GM18870 (cell line): ENCODE measurements around the gene VTA1.
"Not testable (repeated sequence)": the region's sequence is repeated elsewhere in the genome, so short reads cannot be mapped to it uniquely, and the experiment has no call there.

ENCODE experiments used
- ATAC-seq: cut with Tn5 transposase; IDR thresholded peaks from one replicate; pipeline ENCODE4 v1.9.1; 2021; ENCODE audit warnings: moderate library complexity; ENCODE audit not compliant: unreplicated experiment

VTA1 gene

DNA sequence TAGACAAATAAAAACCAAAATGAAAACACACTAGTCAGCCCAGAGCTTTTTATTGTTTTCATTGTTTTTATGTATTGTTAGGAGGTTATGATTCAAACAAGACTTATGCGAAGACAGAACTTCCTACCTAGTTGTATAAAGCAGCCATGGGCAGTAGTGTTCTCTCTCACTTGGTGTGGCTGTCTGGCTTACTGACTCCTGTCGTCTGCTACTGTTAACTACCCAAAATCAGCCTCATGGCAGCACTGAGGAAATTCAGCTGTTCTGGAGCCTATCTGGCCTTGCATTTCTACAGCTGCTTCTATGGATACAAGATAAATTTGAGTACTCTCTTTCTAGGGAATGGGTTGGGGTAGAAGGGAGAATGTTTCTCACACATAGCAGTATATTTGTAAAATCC, 20.4 kb downstream of the VTA1 start:
- ATAC-seq = no peak

DNA sequence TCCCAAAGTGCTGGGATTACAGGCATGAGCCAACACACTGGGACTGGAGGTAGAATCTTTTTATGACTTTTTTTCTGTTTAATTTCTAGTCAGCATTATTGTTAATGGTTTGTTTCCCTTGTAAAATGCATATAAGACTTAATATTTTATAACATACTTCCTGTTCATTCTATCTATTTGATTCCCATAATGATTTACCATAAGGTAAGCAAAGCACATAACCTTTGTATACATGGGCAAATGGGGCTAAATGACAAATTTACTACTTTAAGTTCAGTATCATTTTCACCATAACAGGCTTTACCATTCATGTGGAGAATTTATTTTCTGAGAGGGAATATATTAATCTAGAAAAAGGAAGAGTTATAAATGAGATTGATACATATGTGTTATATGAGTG, 24.3 kb downstream of the VTA1 start:
- ATAC-seq = no peak

DNA sequence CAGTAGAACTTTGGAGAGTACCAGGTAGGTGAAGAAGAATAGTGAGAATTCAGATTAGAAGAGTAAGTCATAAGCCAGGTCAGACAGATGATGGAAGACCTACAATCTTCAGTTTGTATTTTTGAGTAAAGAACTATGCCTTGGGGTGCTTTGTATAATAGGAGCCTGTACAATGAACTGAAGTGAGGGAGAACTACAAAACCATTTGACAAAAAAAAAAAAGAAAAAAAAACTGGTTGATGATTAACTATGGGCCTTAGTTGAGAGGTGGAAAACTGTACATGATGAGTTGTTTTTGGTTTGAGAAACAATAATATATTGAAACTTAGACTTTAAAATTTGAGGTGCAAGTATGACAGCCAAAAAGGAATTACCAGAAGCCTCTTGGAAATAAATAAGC, 25.7 kb downstream of the VTA1 start:
- no peak for ATAC-seq

DNA sequence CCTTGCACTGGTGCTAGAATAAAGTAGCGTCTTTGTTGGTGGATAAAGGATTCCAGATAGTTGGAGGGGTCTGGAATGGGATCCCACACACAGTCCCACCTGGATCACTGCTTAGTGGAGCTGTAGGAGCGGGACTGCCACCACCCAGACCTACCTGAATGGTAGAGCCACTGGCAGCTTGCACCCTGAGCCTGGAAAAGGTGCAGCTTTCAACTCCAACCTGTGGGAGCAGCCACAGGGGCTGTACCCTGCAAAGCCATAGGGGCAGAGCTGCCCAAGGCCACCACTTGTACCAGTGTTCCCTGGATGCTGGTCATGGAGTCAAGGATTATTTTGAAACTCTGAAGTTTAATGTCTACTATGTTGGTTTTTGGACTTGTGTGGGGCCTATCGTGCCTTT, 26.9 kb downstream of the VTA1 start:
- ATAC-seq = no peak

DNA sequence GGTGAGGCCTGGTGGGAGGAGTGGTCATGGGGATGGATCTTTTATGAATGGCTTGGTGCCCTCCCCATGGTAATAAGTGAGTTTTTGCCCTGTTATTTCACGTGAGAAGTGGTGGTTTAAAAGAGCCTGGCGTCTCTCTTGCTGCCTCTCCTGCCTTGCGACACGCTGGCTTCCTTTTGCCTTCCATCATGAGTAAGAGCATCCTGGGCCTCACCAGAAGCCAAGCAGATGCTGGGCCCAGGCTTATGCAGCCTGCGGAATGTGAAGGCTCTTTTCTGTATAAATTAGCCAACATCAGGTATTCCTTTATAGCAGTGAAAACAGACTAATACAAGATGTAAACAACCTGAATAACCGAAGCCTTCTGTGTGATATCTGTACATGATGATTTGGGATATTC, 27.6 kb downstream of the VTA1 start:
- no peak for ATAC-seq

DNA sequence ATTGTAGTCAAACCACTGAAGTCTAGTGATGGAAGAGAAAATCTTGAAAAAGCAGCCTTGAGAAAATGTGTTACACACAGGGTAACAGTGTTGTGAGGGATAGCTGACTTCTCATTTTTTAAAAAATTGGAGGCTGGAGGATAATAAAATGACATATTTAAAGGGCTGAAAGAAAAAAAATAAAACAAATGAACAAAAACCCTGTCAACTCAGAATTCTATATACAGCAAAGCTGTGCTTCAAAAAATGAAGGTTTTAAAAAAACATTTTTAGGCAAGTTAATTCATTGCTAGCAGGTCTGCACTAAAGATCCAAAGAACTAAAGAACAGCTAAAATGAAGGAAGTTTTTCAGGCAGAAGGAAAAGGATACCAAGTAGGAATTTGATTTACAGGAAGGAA, 31.1 kb downstream of the VTA1 start:
- ATAC-seq = no peak

DNA sequence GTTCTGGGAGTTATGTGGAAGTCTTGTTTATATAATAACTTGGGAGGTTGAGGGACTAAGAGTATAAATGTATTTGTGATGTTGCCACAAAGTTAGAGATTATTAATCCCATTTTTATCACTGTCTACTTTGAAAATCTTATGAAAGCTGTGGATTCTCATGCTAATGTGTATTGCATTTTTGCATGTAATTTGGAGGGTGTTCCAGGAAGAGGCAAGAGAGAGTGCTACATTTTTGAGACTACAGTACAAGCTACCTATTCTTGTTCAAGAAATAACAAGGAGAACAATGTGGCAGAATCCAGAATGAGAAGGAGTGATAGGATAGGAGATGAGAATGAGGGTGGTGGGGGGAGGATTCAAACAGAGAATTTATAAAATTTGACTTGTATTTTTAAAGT, 34.9 kb downstream of the VTA1 start:
- no peak for ATAC-seq

DNA sequence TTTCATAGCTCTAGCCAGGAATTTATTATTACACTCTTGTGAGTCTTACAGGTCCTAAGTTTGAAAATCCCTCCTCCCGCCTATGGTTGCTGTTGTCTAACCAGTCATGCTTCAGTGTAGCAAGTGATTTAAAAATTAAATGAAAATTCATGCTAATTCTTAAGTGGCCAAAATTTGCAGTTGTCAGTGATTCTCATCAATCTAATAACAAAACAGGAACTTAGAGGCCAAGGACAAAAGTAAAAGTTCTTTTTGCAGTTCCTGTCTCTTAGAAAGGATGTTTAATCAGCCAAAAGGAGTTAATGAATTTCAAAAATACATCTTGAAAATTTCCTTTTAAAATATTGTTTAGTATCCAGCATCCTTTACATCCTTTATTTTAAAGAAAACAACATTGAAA, 36.3 kb downstream of the VTA1 start:
- ATAC-seq = no peak

DNA sequence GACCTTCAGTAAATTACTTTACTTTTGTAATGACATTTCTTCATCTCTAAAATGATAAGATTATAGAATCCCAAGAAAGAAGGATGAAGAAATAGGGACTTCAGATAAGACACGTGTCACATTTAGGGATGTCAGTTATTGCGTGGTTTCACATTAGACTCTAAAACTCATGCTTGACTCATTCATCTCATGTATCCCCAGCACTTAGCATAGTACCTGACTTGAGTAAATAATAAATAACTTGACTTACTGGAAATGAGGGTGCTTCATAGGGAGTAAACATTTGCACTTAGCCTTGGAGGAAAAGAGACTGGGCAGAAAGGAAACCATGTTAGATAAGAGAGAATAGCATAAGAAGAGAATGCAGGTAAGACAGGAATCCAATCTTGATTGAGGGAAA, 37.2 kb downstream of the VTA1 start:
- ATAC-seq = no peak

DNA sequence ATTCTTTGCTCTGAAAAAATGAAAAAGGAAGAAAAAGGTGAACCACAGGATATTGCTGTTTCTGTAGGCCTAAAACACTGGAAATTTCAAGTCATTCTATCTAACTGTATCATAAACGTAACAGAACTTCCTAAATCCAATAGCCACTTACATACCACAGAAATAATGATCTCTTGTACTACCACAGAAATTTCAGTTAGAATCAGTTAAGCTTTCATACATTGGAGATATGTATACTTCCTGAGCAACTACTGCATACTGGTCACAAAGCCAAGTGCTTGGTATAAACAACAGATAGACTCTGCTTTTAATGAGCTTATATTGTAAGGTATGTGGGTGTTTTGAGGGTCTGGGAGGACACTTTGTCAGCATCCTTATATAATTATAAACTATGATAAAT, 38.6 kb downstream of the VTA1 start:
- ATAC-seq = no peak

DNA sequence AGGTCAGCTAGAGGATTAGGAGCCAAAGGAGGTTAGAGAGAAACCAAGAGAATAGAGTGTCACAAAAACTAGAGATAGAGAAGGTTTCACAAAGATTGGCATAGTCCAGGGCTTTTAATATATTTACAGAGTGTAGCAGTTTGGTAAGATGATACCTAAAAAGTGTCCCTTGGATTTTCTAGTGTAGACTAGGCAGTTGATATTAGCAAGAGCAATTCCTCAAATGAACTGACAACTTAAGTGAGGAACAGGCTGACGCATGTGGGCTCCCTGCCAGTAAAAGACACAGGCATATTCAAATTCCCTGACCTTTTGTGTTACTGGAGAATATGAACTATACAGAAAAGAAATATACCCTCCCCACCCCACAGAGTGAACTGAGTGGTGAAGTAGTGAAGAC, 40.1 kb downstream of the VTA1 start:
- no peak for ATAC-seq

DNA sequence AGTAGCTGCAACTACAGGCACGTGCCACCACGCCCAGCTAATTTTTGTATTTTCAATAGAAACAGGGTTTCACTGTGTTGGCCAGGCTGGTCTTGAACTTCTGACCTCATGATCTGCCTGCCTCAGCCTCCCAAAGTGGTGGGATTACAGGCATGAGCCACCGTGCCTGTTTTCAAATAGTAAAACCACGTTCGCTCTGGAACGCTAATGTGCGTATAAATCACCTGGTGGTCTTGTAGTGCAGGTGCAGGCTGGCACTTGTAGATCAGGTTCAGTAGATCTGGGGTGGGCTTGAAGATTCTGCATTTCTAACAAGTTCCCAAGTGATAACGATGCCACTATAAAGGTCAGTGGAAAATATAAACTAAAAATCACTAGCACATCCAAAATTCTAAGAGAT, 41.3 kb downstream of the VTA1 start:
- not testable (repeated sequence) for ATAC-seq

DNA sequence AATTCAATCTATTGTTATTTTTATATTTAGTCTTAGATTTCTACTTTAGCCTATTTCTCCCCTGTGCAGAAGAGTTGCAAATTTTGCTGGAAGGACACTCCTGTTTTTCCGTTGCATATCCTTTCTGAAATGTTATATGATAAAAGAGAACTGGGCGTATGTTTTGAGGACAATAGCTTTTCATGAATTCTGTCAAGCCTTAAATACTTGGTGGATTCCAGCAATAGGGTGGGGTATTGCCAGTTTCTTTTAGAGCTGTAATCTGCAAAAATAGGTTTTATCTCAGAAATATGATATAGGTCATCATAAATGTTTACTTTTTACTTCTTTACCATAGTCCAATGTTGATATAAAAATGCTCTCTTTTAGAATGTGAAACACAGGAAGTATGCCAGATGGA, 42.0 kb downstream of the VTA1 start:
- no peak for ATAC-seq

DNA sequence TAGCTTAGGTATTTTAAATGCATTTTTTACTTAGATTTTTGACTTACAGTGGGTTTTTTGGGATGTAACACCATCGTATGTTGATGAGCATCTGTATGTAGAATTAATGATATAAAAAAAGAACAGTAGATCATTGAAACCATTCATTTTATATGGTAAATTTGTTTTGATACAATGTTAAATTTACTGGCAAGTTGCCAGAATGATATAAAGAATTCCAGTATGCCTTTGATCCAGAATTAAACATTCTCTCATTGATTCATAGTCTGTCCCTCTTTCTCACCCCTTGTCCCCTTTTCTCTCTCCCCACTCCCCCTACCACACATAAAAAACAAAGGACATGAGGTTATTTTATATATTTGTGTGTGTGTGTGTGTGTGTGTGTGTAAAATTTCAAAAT, 45.3 kb downstream of the VTA1 start:
- no peak for ATAC-seq

DNA sequence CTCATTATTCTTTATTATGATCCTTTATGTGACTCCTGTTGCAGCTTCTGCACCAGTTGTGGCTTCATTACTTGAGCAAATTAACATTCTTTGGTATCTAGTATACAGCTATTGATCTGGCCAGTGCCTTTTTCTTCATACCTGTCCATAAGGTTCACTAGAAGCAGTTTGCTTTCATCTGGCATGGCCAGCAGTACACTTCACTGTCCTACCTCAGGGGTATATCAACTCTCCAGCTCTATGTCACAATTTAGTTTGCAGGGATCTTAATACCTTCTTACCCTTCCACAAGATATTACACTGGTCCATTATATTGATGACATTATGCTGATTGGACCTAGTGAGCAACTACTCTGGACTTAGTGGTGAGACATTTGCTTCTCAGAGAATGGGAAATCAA, 46.6 kb downstream of the VTA1 start:
- no peak for ATAC-seq

DNA sequence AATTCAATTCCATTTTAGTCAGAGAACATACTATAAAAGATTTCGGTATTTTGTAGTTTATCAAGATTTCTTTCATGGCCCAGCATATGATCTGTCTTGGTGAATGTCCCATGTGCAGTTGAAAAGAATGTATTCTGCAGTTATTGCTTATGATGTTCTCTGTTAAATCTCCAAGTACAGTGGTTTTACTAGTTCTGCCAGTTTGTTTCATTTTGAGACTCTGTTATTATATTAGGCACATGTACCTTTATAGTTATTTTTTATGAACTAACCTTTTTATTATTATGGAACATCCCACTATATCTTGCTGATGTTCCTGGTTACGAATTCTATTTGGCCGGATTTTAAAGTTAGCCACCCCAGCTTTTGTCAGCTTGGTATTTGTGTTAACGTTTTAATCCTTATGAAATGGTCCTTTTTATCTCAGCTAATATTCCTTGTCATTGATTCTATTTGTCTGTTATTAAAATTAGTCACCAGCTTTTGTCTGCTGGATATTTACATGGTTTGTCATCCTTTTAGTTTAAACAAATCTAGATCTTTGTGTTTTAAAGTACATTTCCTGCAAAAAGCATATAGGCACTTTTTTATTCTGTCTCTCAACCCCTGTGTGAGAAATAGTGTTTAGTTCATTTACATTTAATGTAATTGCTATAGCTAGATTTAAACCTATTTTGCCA, 48.9 kb downstream of the VTA1 start:
- ATAC-seq = no peak

DNA sequence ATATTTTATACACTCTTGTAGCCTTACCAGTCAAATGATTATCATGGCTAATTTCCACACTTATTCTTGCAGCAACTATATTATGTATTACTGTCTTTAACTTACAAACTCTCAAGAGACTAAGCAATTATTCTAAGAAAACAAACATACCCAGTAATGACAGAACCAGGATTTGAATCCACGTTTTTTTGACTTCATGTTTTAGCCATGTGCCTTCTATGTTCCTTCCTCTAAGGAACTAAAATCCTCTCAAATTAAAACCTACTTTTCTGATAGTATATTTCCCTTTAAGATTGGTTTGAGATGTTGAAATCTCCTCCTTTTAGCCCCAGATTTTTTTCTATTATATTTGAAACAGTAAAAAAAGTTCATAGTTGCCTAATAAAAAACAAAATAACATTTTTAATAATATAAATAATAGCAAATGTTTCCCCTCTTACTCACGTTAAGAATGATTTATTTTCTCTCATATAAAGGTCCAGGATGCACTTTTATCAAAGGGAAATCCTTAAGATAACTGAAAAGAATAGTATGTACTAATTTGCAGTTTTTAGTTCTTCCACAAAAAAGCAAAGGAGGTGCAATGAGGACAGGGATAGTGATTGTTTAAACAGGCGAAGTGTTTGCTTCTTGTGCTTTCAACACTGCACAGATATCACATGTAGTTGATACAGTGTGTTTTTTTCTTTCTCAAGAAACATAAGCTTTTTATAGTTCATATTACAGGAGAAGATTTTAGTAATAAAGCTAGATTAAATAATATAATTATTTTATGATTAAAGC, 54.0 kb downstream of the VTA1 start:
- no peak for ATAC-seq

DNA sequence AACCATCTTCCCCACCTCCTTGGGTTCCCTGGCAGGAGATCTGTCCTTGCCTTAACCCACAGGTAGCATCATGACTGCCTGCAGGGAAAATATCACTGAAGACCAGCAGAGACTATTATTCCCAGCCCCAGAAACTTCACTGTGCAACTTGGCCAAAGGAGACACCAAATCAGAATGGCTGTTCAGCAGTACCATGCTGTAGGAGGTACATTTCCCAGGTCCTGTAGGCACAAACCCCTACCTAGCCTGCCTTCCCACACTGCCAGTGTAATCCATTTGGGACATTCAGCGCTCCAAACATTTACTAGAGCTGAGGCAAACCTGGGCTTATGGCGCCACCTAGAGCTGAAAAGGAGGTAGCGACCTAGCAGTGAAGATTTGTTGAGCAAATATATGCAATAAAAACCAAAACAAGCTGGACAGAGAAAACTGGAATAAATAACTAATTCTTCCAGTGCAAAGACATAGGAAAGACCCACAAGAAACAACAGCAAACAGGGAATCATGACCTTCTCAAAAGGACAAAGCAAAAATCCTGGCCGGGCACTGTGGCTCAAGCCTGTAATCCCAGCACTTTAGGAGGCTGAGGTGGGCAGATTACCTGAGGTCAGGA, 60.3 kb downstream of the VTA1 start:
- no peak for ATAC-seq

DNA sequence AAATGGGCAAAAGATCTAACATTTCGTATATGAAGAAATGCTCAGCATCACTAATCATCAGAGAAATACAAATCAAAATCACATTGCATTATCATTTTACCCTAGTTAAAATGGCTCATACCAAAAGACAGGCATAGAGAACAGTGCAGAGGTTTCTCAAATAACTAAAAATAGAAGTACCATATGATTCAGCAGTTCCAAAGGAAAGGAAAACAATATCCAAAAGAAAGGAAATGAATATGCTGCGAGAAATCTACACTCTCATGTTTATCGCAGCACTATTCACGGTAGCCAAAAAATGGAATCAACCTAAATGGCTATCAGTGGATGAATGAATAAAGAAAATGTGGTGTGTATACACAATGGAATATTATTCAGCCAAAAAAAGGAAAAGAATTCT, 63.5 kb downstream of the VTA1 start:
- ATAC-seq = no peak

DNA sequence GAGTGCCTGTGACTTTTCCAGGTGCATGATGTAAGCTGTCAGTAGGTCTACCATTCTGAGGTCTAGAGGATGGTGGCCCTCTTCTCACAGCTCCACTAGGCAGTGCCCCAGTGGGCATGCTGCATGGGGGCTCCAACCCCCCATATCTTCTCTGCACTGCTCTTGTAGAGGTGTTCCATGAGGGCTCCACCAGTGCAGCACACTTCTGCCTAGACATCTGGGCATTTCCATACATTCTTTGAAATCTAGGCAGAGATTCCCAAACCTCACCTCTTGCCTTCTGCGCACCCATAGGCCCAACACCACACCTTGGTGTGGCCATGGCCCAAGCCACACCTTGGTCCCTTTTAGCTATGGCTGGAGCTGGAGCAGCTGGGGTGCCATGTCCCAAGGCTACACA, 66.3 kb downstream of the VTA1 start:
- no peak for ATAC-seq

DNA sequence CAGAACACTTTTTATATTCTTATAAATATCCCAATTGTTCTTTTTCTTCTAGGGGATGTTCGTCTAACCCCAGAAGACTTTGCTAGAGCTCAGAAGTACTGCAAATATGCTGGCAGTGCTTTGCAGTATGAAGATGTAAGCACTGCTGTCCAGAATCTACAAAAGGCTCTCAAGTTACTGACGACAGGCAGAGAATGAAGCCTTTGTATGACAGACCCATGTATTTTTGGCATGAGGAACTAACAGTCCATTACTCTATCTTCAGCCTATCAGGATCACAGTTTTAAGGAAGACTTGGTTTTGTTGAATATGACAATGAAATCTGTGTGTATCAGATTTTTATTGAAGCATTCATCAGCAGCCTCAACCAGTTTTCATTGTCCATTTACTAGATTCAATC, 71.4 kb downstream of the VTA1 start:
- no peak for ATAC-seq

DNA sequence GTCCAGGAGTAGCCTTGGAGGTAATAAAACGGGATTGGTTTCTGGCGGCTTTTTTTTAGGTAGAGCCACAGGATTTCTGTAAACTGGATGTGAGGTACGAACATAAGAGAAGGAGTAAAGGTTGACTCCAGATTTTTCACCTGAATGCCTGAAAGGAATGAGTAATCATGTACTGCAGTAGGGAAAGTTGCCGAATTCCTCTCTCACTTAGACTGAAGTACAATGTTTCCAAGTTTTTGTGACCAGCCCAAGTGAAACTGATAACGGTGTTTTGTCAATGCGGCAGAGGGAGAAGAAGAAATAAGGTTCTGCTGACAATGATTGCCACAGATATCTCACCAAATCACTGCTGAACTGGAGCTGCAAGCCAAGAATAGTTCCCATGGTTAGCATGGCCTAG, 75.0 kb downstream of the VTA1 start:
- no peak for ATAC-seq
